ENCODE data around the gene GRB2.
A peak's percentile ranks its signal among the peaks of the same experiment; 100 is the strongest.
"Not testable (repeated sequence)": the region's sequence is repeated elsewhere in the genome, so short reads cannot be mapped to it uniquely, and the experiment has no call there.

The GRB2 gene

DNA sequence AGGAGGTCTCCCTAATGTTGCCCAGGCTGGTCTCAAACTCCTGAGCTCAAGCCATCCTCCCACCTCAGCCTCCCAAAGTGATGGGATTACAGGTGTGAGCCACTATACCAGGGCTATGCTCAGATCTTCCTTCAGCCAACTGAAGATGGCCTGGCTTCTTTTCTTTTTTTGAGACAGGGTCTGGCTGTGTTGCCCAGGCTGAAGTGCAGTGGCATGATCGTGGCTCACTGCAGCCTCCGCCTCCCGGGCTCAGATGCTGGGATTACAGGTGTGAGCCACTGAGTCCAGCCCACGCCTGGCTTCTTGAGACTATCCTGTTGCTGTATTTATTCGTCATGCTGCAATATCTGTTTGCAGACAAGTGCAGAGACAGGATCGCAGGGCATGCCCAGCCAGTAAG is 120.4 kb downstream of the GRB2 start:
- no peak for DNase-seq (ENCODE audit: low read depth, low spot score)

DNA sequence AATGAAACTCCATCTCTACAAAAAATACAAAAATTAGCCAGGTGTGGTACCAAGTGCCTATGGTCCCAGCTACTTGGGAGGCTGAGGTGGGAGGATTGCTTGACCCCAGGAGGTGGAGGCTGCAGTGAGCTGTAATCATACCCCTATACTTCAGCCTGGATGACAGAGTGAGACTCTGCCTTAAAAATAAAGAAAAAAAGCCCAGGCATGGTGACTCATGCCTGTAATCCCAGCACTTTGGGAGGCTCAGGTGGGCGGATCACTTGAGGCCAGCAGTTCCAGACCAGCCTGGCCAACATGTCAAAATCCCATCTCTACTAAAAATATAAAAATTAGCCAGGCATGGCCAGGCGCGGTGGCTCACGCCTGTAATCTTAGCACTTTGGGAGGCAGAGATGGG is 125.3 kb downstream of the GRB2 start:
- DNase-seq (ENCODE audit: low read depth, low spot score) = not testable (repeated sequence)

DNA sequence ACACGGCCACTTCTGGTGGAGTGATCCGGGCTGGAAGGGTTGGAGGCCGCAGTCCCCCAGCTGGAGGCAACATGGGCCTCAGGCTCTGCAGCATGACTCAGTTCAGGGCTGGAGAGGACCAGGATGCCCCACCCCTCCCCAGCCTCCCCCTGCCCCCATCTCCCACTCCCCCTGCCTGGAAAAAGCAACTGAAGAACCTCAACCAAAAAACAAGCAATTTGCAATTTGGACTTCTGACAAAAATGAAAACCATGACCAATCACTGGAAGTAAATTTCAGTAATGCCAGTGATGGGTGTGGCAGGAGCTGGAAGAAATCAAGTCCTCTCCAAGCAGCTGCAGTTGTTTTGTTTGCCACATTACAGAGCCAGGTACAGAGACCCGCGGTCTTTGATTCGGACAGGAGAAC is 127.8 kb downstream of the GRB2 start:
- no peak for DNase-seq (ENCODE audit: low read depth, low spot score)

DNA sequence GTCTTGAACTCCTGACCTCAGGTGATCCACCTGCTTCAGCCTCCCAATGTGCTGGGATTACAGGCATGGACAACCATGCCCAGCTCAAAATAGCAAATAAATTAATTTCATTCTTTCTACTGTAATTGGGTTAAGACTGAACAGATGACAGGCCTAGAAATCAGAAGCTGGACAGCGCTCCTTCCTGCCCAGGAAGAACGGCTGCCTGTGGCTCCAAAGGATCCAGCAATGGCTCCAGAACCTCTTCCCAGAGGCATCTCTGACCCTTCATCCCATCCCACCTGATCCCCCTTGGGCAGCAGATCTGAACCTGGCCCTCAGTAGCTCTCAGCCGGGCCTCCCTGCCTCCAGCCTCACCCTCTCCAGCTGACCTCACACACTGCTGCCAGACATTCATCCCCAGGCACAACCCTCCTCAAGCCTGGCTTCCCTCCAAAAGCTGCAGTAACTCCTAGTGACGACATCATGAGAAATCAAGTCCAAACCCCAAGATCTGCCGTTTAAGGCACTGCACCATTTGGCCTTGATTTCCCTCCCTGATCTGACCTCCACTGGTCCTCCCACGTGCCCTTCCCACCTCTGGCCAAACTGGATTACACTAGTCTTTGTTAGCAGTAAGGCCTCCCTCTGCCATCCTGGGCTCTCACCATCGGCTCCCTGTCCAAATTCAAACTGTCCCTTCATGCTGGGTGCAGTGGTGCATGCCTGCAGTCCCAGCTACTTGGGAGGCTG is 131.3 kb downstream of the GRB2 start:
- no peak for DNase-seq (ENCODE audit: low read depth, low spot score)

DNA sequence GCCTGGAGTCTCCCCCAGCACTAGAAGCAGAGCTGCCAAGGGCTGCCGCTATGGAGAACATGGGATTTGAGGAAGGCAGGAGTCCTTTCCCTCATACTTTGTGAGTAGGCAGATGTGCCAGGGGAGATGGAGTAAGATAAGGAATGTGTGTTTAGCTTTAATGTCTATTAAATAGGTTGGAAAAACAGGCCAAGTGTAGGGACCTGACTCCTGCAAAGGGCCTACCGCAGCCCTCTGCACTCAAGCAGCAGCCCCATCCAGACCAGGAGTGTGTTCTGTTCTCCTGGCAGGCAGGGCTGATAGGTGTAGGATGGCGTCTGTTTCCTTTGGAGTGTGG is 132.7 kb downstream of the GRB2 start:
- no peak for DNase-seq (ENCODE audit: low read depth, low spot score)

DNA sequence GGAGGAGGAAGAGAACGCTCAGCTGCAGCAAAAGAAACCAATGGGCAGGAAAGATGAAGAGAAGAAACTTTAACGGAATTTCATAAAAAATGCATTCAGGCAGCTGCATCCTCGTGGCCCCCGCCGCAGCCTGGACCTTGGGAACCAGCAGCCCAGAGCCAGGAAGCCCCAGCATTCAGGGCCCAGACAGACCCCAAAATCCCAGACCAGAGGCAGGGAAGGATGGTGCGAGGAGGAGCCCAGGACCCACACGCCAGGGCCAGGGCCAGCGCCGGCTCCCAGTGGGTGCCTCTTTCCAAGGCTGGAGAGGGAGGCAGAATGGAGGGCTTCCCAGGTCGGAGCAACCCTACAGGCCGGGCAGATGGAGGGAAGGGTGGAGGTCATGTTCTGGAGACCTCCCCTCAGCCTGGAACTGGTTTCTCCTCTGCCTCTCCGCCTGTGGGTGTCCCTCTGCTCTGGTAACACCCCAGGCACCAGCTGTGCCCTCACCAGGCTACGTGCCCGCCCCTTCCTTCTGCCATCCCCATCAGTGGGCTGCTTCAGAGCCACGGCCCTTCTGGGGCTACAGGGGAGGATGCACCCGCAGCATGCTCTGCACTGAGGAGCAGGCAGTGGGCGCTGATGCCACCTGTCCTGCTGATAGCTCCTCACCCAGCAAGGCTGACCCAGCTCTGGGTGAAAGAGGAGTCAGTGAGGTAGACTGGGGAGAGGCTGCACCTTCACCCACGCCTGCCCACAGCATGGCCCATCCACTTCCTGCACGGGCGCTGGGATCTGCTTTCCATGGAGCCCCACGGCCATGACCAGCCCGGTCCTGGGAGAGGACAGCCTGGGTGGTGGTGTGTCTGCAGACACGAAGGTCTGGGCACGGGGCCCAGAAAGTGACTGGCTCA is 133.3 kb downstream of the GRB2 start:
- DNase-seq (ENCODE audit: low read depth, low spot score) = no peak

DNA sequence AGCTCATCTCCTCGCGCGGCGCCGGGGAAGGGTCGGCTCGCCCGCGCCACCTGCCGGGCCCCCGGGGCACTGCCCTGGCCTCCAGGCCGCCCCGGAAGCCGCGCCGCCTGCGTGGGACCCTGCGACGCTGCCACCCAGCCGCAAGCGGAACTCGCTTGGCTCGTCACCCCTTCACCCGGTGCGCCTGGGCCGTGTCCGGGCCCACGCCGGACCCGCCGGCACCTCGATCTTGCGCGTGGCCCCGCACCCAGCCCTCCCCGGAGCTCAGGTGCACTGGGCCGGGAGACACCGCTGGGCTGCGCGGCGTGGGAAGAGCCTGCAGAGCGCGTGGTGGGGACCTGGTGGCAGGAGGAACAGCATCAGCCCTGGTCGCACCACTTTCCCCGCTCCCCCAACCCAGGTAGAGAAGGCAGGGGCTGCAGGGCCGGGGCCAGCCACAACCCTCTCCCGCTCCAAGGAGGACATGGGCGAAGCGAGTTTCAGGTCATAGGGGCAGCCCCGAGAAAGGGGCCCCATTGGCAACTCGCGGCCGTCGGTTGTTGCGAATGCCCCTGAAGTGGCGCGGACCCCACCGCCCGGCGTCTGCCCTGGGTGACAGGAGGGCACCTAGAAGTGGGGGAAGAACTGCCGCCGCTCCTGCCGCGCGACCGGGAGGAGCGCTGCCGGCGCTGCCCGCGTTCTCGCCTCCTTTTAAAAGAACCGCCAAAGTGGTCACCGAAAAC is 134.1 kb downstream of the GRB2 start:
- DNase-seq (ENCODE audit: low read depth, low spot score) = peak; percentile 77

DNA sequence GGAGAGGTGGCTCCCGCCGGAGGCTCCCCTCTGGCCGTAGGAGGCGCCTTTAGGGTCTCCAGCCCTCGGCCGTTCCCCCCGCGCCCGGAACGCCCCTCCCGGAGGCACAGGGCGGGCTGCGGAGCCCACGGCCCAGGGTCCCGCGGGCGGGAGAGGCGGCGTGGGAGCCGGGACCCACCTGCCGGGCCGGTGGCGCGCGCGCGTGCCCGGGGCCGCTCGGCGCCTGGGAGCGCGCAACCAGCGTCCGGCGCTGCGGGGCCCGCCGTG is 134.6 kb downstream of the GRB2 start, which contains the start of gene MIF4GD:
Gene MIF4GD (minus strand): TSS at position 266 of the 267 bp plus-strand sequence. CDS start 1,036 bp downstream, outside the sequence.
- no peak for DNase-seq (ENCODE audit: low read depth, low spot score)

DNA sequence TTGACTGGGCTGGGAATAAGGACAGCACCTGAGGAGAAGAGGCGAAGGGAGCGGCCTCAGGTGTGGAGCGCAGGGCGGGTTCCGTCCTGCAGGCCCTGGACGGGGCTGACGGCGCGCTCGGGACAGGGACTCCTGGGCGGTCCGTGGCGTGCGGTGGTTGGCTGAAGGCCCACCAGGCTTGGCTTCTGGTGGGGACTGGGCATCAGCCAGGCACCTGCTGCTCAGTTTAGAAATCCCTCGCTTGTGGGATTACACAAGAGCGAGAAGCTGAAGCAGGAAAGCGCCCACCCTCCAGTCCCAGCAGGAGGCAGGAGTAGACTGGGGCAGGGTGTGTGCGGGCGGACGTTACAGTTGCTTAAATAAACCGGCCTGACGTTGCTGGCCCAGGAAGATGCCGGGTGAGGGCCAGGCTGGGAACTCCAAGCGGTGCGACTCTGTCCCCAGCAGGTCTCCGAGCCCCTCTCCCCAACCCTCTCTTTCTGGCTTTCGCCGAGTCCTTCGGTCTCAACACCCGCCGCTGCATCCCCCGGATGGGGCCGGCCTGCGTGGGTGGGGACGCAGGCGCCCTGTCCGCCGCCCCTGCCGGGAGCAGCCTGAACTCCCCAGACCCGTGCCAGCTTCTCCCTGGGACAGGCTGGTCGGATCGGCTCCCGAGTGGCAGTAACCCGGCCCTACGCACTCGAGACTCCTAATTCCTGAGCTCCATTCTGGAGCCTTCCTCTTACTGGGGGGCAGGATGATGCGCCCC is 135.1 kb downstream of the GRB2 start:
- DNase-seq (ENCODE audit: low read depth, low spot score) = no peak

DNA sequence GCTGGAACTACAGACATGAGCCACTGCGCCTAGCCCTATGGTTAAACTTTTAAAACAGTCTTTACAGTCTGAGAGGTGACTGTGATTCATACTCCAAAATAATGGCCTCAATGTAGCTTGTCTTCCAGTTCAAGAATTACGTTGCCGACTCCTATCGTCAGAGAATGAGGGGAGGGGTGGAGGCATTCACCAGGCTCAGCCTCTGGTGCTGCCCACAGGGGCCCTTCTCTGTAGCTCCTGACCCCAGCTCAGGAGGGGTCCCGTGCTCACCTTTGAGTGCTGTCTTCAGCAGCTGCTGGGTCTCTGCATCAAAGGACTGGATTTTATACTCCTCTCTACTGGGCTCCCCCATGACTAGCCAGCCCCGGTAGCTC is 135.6 kb downstream of the GRB2 start:
- DNase-seq (ENCODE audit: low read depth, low spot score) = no peak

Measured in activated naive CD8-positive, alpha-beta T cell treated with anti-CD3 and anti-CD28 coated beads, Interleukin-2, amount 50 U/mL, for 16 hours (primary cell).